SK-N-SH treated with all-trans-retinoic acid at 6 μM for 48 hours (cell line): ENCODE measurements around the gene PARP14.
"Not testable (repeated sequence)": the region's sequence is repeated elsewhere in the genome, so short reads cannot be mapped to it uniquely, and the experiment has no call there.

Experiments used
- ATAC-seq: fragments of 200-7000 bp; cut with Tn5 transposase; 3 replicates; pipeline ENCODE4 v1.9.1; 2020; ENCODE audit warnings: mild to moderate bottlenecking, moderate library complexity
- ARNTL ChIP-seq: fragments of 450-650 bp; formaldehyde crosslinking; IDR thresholded peaks from 2 replicates; pipeline ENCODE4 v1.5.0; 2020; ENCODE audit warnings: low read depth, mild to moderate bottlenecking, moderate library complexity, borderline replicate concordance
- BACH2 ChIP-seq: fragments of 250-450 bp; sonication (Bioruptor Pico); IDR thresholded peaks from 2 replicates; pipeline ENCODE4 v1.9.0; 2021; ENCODE audit warnings: mild to moderate bottlenecking, borderline replicate concordance
- CREB5 ChIP-seq: fragments of 250-450 bp; sonication (Bioruptor Pico); IDR thresholded peaks from 2 replicates; pipeline ENCODE4 v1.5.1; 2020; ENCODE audit warnings: low read depth, mild to moderate bottlenecking, moderate library complexity
- CSDC2 ChIP-seq: fragments of 250-450 bp; sonication (Bioruptor Pico); IDR thresholded peaks from 2 replicates; pipeline ENCODE4 v1.5.0; 2020; ENCODE audit warnings: mild to moderate bottlenecking, moderate library complexity
- ESRRG ChIP-seq: fragments of 250-450 bp; sonication (Bioruptor Pico); IDR thresholded peaks from 2 replicates; pipeline ENCODE4 v1.6.1; 2021; ENCODE audit warnings: mild to moderate bottlenecking
- GLIS3 ChIP-seq: fragments of 250-450 bp; sonication (Bioruptor Pico); IDR thresholded peaks from 2 replicates; pipeline ENCODE4 v1.5.0; 2020; ENCODE audit warnings: mild to moderate bottlenecking, moderate library complexity
- ISL1 ChIP-seq: fragments of 250-450 bp; sonication (Bioruptor Pico); IDR thresholded peaks from 2 replicates; pipeline ENCODE4 v2.1.2; 2022; ENCODE audit warnings: mild to moderate bottlenecking, moderate library complexity
- OSR1 ChIP-seq: fragments of 250-450 bp; sonication (Bioruptor Pico); IDR thresholded peaks from 2 replicates; pipeline ENCODE4 v1.8.0; 2022; ENCODE audit warnings: moderate library complexity, mild to moderate bottlenecking, inconsistent platforms
- PATZ1 ChIP-seq: fragments of 250-450 bp; sonication (Bioruptor Pico); IDR thresholded peaks from 2 replicates; pipeline ENCODE4 v1.8.0; 2020; ENCODE audit warnings: mild to moderate bottlenecking, moderate library complexity, borderline replicate concordance
- RARB ChIP-seq: fragments of 250-450 bp; sonication (Bioruptor Pico); IDR thresholded peaks from 2 replicates; pipeline ENCODE4 v1.8.0; 2021; ENCODE audit warnings: mild to moderate bottlenecking, moderate library complexity
- SNAI2 ChIP-seq: fragments of 250-450 bp; sonication (Bioruptor Pico); IDR thresholded peaks from 2 replicates; pipeline ENCODE4 v1.5.0; 2020; ENCODE audit warnings: mild to moderate bottlenecking, moderate library complexity
- TCF4 ChIP-seq: fragments of 250-450 bp; sonication (Bioruptor Pico); IDR thresholded peaks from 2 replicates; pipeline ENCODE4 v1.8.0; 2021; ENCODE audit warnings: mild to moderate bottlenecking, moderate library complexity, borderline replicate concordance
- TOX ChIP-seq: fragments of 250-450 bp; sonication (Bioruptor Pico); IDR thresholded peaks from 2 replicates; pipeline ENCODE4 v1.8.0; 2021; ENCODE audit warnings: mild to moderate bottlenecking, moderate library complexity, borderline replicate concordance
- ZC3H10 ChIP-seq: fragments of 250-450 bp; sonication (Bioruptor Pico); IDR thresholded peaks from 2 replicates; pipeline ENCODE4 v1.5.1; 2021; ENCODE audit warnings: mild to moderate bottlenecking, moderate library complexity
- ZFP3 ChIP-seq: fragments of 250-450 bp; sonication (Bioruptor Pico); IDR thresholded peaks from 2 replicates; pipeline ENCODE4 v1.5.0; 2020; ENCODE audit warnings: mild to moderate bottlenecking, moderate library complexity
- ZFP30 ChIP-seq: fragments of 450-650 bp; formaldehyde crosslinking; IDR thresholded peaks from 2 replicates; pipeline ENCODE4 v1.5.0; 2022; ENCODE audit warnings: mild to moderate bottlenecking, moderate library complexity
- ZNF565 ChIP-seq: fragments of 450-650 bp; formaldehyde crosslinking; conservative IDR thresholded peaks from 2 replicates; pipeline ENCODE4 v1.5.0; 2020; ENCODE audit warnings: low read depth, mild to moderate bottlenecking, moderate library complexity
- ZNF70 ChIP-seq: fragments of 450-650 bp; formaldehyde crosslinking; IDR thresholded peaks from 2 replicates; pipeline ENCODE4 v1.5.0; 2020; ENCODE audit warnings: mild to moderate bottlenecking, moderate library complexity
- ZNF8 ChIP-seq: fragments of 450-650 bp; formaldehyde crosslinking; IDR thresholded peaks from 2 replicates; pipeline ENCODE4 v1.5.0; 2020; ENCODE audit warnings: mild to moderate bottlenecking, moderate library complexity
- TF ChIP-seq, protein P1 (sequence below): fragments of 250-450 bp; sonication (Bioruptor Pico); IDR thresholded peaks from 2 replicates; pipeline ENCODE4 v1.8.0; 2021; ENCODE audit warnings: low read depth, mild to moderate bottlenecking, moderate library complexity, borderline replicate concordance
- TF ChIP-seq, protein P2 (sequence below): fragments of 250-450 bp; sonication (Bioruptor Pico); IDR thresholded peaks from 2 replicates; pipeline ENCODE4 v1.5.1; 2021; ENCODE audit warnings: mild to moderate bottlenecking, moderate library complexity

Gene PARP14

GRCh38 chr3:122681284-122681973 lies 790 bp downstream of the PARP14 start:
- no peak for TF ChIP-seq ZFP30 (CRISPR knock-in tag)
- no peak for TF ChIP-seq TOX (CRISPR knock-in tag)
- no peak for TF ChIP-seq GLIS3
- TF ChIP-seq, protein P1, sequence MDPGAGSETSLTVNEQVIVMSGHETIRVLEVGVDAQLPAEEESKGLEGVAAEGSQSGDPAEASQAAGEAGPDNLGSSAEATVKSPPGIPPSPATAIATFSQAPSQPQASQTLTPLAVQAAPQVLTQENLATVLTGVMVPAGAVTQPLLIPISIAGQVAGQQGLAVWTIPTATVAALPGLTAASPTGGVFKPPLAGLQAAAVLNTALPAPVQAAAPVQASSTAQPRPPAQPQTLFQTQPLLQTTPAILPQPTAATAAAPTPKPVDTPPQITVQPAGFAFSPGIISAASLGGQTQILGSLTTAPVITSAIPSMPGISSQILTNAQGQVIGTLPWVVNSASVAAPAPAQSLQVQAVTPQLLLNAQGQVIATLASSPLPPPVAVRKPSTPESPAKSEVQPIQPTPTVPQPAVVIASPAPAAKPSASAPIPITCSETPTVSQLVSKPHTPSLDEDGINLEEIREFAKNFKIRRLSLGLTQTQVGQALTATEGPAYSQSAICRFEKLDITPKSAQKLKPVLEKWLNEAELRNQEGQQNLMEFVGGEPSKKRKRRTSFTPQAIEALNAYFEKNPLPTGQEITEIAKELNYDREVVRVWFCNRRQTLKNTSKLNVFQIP (CRISPR knock-in tag) = no peak
- no peak for TF ChIP-seq CSDC2 (CRISPR knock-in tag)
- TF ChIP-seq RARB (CRISPR knock-in tag) = no peak
- TF ChIP-seq ZNF70 = no peak
- TF ChIP-seq OSR1 (CRISPR knock-in tag) = no peak
- TF ChIP-seq ZNF8 (CRISPR knock-in tag) = no peak
- TF ChIP-seq BACH2 (CRISPR knock-in tag) = no peak
- no peak for TF ChIP-seq CREB5
- no peak for TF ChIP-seq TCF4 (CRISPR knock-in tag)
- TF ChIP-seq ISL1 (CRISPR knock-in tag) = no peak
- TF ChIP-seq ESRRG (CRISPR knock-in tag) = no peak
- TF ChIP-seq SNAI2 = no peak
- TF ChIP-seq, protein P2, sequence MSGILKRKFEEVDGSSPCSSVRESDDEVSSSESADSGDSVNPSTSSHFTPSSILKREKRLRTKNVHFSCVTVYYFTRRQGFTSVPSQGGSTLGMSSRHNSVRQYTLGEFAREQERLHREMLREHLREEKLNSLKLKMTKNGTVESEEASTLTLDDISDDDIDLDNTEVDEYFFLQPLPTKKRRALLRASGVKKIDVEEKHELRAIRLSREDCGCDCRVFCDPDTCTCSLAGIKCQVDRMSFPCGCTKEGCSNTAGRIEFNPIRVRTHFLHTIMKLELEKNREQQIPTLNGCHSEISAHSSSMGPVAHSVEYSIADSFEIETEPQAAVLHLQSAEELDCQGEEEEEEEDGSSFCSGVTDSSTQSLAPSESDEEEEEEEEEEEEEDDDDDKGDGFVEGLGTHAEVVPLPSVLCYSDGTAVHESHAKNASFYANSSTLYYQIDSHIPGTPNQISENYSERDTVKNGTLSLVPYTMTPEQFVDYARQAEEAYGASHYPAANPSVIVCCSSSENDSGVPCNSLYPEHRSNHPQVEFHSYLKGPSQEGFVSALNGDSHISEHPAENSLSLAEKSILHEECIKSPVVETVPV (CRISPR knock-in tag) = no peak
- ATAC-seq = no peak

GRCh38 chr3:122681974-122682409 lies 1.4 kb downstream of the PARP14 start:
- ATAC-seq = no peak
- TF ChIP-seq SNAI2 (no peak), OSR1 (CRISPR knock-in tag) (no peak), ZC3H10 (CRISPR knock-in tag) (no peak), BACH2 (CRISPR knock-in tag) (no peak), ESRRG (CRISPR knock-in tag) (no peak), ZNF565 (CRISPR knock-in tag) (no peak), TOX (CRISPR knock-in tag) (no peak), CSDC2 (CRISPR knock-in tag) (no peak), ARNTL (CRISPR knock-in tag) (no peak), ZFP3 (CRISPR knock-in tag) (no peak), ZNF70 (no peak)
- TF ChIP-seq, protein P2 (CRISPR knock-in tag) = no peak

- not testable (repeated sequence) for ATAC-seq
These were observed 2.3 kb downstream of the PARP14 start for GRCh38 chr3:122682778-122683411.

- ATAC-seq = no peak
- TF ChIP-seq ZFP30 (CRISPR knock-in tag) (no peak), ZNF565 (CRISPR knock-in tag) (no peak), PATZ1 (no peak), GLIS3 (no peak), BACH2 (CRISPR knock-in tag) (no peak), ZNF70 (no peak), ESRRG (CRISPR knock-in tag) (no peak)
- TF ChIP-seq, protein P1 (CRISPR knock-in tag) = no peak
These were observed 6.7 kb downstream of the PARP14 start for GRCh38 chr3:122687298-122687697.
